Upper lobe of left lung (tissue), 6 donors: ENCODE data around the gene NBR1. TPM values are rescaled to one million over a fixed set of nuclear protein-coding genes. Genes with fewer than 3 reads are reported as not detected.

Experiments
- small RNA-seq, 4 donors: library from RNA; depleted of rRNA; stranded (forward); fragments of <200 nt; gene quantifications; one replicate each; pipeline ENCODE3, GENCODE V24; 2016
- total RNA-seq, 6 donors: library from RNA; depleted of rRNA in 4 of 6; stranded (reverse); fragments of >200 nt in 4 of 6; gene quantifications; one replicate each; pipeline versions ENCODE4 v1.1.0 to v1.2.1, GENCODE V29; 2016 to 2021
- donor health status: DM: no; HTN: no; CAD: no; lungs with moderate emphysema.
- donor health status: DM: no; HTN: yes; CAD: no; lungs with severe emphysema.

NBR1 gene
- total RNA-seq, 6 donors from 2014 or later: 52.4 to 95.5 (median 76.5) TPM

Small RNA genes lying within 50 kb of the gene (small RNA-seq; reads per million reads assigned to genes)
- gene AC060780.2: 0 reads per million in 4 donors
- 0 reads per million in 4 donors for gene AC060780.3
- 0 reads per million in 4 donors for gene AC135721.1
- gene RF00004: 0 reads per million in 4 donors
- gene RNU2-1: 0 reads per million in 4 donors

Other genes with a start within 250 kb of the NBR1 start
- gene AARSD1, start 206.8 kb upstream of the NBR1 start, total RNA-seq: 10 to 100 TPM; 10.9 to 70.2 (median 23.6) TPM
- 1 to 10 TPM in 2 of 6 donors, under 1 TPM in 3, not detected in 1; 0.11 to 7.3 (median 0.76) TPM for gene PTGES3L, start 191.1 kb upstream of the NBR1 start, total RNA-seq
- gene RUNDC1, start 190.6 kb upstream of the NBR1 start, total RNA-seq: 10 to 100 TPM; 13.6 to 26.2 (median 17.5) TPM
- 1,000 to 10,000 TPM in 2 of 6 donors, 100 to 1,000 TPM in 4; 534 to 1,192 (median 783) TPM for gene RPL27, start 172.8 kb upstream of the NBR1 start, total RNA-seq
- 10 to 100 TPM; 17.8 to 69.0 (median 45.4) TPM for gene IFI35, start 164.4 kb upstream of the NBR1 start, total RNA-seq
- 100 to 1,000 TPM; 122 to 343 (median 222) TPM for gene VAT1, start 148.8 kb upstream of the NBR1 start, total RNA-seq
- gene RND2, start 146.0 kb upstream of the NBR1 start, total RNA-seq: 1 to 10 TPM in 1 of 6 donors, under 1 TPM in 3, not detected in 2; 0.15 to 2.0 (median 0.47) TPM
- 10 to 100 TPM in 3 of 6 donors, 1 to 10 TPM in 3; 4.3 to 15.7 (median 8.0) TPM for gene BRCA1, start 45.9 kb upstream of the NBR1 start, total RNA-seq
- gene TMEM106A, start 40.7 kb downstream of the NBR1 start, total RNA-seq: 10 to 100 TPM in 4 of 6 donors, 1 to 10 TPM in 2; 5.8 to 68.1 (median 16.9) TPM
- 1 to 10 TPM in 1 of 6 donors, not detected in 5; 8.4 TPM for gene CCDC200, start 57.4 kb downstream of the NBR1 start, total RNA-seq
- 1,000 to 10,000 TPM in 2 of 6 donors, not detected in 4; 5,003 to 8,653 TPM for gene RNU2-1, start 62.8 kb downstream of the NBR1 start, total RNA-seq
- gene ARL4D, start 227.8 kb downstream of the NBR1 start, total RNA-seq: 10 to 100 TPM in 2 of 6 donors, 1 to 10 TPM in 4; 6.5 to 24.2 (median 9.4) TPM